GM13976 (cell line): ENCODE data around the gene CES5A.
"Not testable (repeated sequence)": the region's sequence is repeated elsewhere in the genome, so short reads cannot be mapped to it uniquely, and the experiment has no call there.

Source experiments
- DNase-seq: peaks from one replicate; pipeline ENCODE4 v3.0.0; 2012; ENCODE audit warnings: low spot score
- in situ Hi-C: fragments of 300-500 bp; cut with MboI; formaldehyde crosslinking; loops from one replicate; pipeline ENCODE4 v1.12.0; 2022; ENCODE audit warnings: low sequenced_read_pairs, mixed read lengths, inconsistent platforms; ENCODE audit not compliant: unreplicated experiment
- TF ChIP-seq, protein P1 (sequence below): IDR thresholded peaks from 2 replicates; pipeline ENCODE4 v1.5.1; 2012; ENCODE audit warnings: borderline replicate concordance, mild to moderate bottlenecking; ENCODE audit not compliant: insufficient read depth; ENCODE audit errors: extremely low read depth, missing control alignments, control extremely low read depth

CES5A gene

GRCh38 chr16:55868137-55868536 is 7.0 kb downstream of the CES5A start:
- TF ChIP-seq, protein P1, sequence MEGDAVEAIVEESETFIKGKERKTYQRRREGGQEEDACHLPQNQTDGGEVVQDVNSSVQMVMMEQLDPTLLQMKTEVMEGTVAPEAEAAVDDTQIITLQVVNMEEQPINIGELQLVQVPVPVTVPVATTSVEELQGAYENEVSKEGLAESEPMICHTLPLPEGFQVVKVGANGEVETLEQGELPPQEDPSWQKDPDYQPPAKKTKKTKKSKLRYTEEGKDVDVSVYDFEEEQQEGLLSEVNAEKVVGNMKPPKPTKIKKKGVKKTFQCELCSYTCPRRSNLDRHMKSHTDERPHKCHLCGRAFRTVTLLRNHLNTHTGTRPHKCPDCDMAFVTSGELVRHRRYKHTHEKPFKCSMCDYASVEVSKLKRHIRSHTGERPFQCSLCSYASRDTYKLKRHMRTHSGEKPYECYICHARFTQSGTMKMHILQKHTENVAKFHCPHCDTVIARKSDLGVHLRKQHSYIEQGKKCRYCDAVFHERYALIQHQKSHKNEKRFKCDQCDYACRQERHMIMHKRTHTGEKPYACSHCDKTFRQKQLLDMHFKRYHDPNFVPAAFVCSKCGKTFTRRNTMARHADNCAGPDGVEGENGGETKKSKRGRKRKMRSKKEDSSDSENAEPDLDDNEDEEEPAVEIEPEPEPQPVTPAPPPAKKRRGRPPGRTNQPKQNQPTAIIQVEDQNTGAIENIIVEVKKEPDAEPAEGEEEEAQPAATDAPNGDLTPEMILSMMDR = no peak
- in situ Hi-C loops = loop anchor here (25.0 kb wide), 1 partner anchor 406 kb away; no protein-coding TSS in a partner anchor
- no peak for DNase-seq

DNA sequence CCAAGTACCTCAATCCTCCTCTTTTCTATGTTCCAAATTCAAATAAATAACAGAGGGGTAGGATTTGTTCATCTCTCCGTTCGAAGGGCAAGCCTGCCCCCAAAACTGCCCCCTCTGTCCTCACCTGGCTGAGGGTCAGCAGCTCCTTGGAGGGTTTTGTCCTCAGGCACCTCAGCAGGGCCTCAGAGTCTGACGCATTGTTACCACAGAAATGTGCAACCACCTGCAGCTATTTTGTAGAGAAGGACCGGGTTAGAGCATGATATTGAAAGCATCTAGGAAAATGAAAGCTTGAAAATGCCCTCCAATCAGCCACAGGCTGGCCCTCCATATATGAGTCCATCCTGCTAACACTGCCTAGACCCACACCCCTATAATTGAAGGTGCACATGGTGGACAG is 13.9 kb downstream of the CES5A start:
- no peak for DNase-seq
- in situ Hi-C loops = loop anchor here (25.0 kb wide), 1 partner anchor 399 kb away; no protein-coding TSS in a partner anchor

GRCh38 chr16:55857650-55858049 is 17.5 kb downstream of the CES5A start:
- not testable (repeated sequence) for DNase-seq
- in situ Hi-C loops = loop anchor here (25.0 kb wide), 1 partner anchor 395 kb away; no protein-coding TSS in a partner anchor

More for the DNA sequence above, 13.9 kb downstream of the CES5A start:
- TF ChIP-seq, protein P1 = no peak

- DNase-seq = no peak
- TF ChIP-seq, protein P1 = no peak
- in situ Hi-C loops = loop anchor here (25.0 kb wide), 1 partner anchor 395 kb away; no protein-coding TSS in a partner anchor
These were observed 18.2 kb downstream of the CES5A start for GRCh38 chr16:55856950-55857349.

GRCh38 chr16:55853114-55853513 is 22.1 kb downstream of the CES5A start:
- in situ Hi-C loops = loop anchor here (25.0 kb wide), 1 partner anchor 391 kb away; no protein-coding TSS in a partner anchor
- TF ChIP-seq, protein P1 = no peak
- DNase-seq = no peak

DNA sequence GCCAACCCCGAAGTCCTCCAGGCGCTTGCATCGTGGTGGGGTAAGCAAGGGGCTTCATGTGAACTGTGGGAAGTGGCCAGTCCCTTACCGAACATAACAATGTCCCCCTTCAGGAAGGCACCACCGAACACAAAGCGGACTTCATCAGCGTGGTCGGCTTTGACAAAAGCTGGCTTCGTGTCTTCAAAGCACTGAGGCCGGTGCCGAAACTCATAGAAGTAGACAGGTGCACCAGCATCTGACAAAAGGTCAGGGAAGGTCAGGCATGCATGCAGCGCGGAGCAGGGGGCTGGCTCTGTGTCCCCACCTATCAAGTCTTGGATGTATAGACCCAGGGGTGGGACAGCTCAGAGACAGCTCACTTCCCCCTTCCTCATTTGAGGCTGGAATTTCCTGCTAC is 25.6 kb downstream of the CES5A start:
- in situ Hi-C loops = loop anchor here (10.0 kb wide), 1 partner anchor 145 kb away; no protein-coding TSS in a partner anchor
- TF ChIP-seq, protein P1 = no peak
- no peak for DNase-seq

DNA sequence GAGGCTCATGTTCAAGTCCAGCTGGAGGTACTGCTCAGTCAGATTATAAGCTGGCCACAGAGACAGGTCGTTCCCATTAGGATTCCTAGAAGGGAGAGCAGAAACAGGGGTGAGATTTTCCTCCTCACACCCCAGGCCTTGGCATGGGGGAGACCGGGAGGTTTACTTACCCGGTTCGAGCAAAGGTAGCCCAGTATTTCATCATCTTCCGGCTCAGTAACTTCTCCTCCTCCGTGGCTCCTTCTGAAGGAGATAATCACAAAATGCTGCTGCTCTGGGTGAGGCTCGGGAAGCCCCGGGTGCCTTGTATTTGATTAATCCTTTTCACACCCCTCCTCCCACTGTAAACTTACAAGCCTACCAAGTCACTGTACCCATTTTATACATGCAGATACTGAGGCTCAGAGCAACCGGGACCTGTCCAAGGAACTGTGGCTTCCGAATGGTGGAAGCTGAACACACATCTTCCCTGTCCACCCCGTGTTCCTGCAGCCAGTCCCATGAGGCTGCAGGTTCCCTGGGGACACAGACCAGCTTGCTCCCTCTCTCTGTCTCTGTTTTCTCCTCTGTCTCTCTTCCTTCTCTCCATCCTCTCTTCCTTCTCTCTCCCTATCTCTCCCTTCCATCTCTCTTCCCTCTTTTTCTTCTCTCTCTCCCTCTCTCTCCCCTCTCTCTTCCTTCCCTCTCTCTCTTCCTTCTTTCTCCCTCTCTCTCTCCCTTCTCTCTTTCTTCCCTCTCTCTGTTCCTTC is 28.4 kb downstream of the CES5A start:
- in situ Hi-C loops = loop anchor here (10.0 kb wide), 1 partner anchor 142 kb away; no protein-coding TSS in a partner anchor

More for the DNA sequence above, 28.4 kb downstream of the CES5A start:
- TF ChIP-seq, protein P1 = no peak
- no peak for DNase-seq
